Transverse colon (tissue), 4 donors: ENCODE results near the gene LMTK2. TPM values are rescaled to one million over a fixed set of nuclear protein-coding genes. Genes with fewer than 3 reads are reported as not detected.
A peak's percentile ranks its signal among the peaks of the same experiment; 100 is the strongest.

Experiments used
- DNase-seq: peaks from one replicate; pipeline ENCODE4 v3.0.0-alpha.2; 2019
- H3K27ac ChIP-seq, 4 donors: fragments of 200-600 bp; sonication (generic); 2 replicates each; pipeline ENCODE4 v1.5.1; 2016 to 2018; ENCODE audit warnings: inconsistent platforms in 4 of 4
- H3K27me3 ChIP-seq: fragments of 200-600 bp; sonication (generic); 2 replicates; pipeline ENCODE4 v1.5.1; 2017; ENCODE audit warnings: inconsistent platforms
- H3K36me3 ChIP-seq, 4 donors: fragments of 200-600 bp; sonication (generic); 2 replicates each; pipeline ENCODE4 v1.5.1; 2017 to 2019; ENCODE audit warnings: inconsistent platforms in 4 of 4
- H3K4me1 ChIP-seq, 4 donors: fragments of 200-600 bp; sonication (generic); 2 replicates each; pipeline ENCODE4 v1.5.1; 2017 to 2020; ENCODE audit warnings: inconsistent platforms in 4 of 4
- H3K4me3 ChIP-seq, 4 donors: fragments of 200-600 bp; sonication (generic); 1 replicate in 1 of 4; 2 replicates in 3 of 4; pipeline versions ENCODE4 v1.5.1 to v1.6.1; 2017 to 2019; ENCODE audit warnings: inconsistent platforms in 4 of 4
- H3K9me3 ChIP-seq, 2 donors: fragments of 200-600 bp; sonication (generic); 2 replicates each; pipeline ENCODE4 v1.5.1; 2017 to 2019; ENCODE audit warnings: inconsistent platforms in 2 of 2
- EP300 ChIP-seq: sonication (generic); formaldehyde crosslinking; IDR thresholded peaks from one replicate; pipeline ENCODE4 v1.6.1; 2017; ENCODE audit warnings: antibody characterized with exemption, low read depth
- POLR2A ChIP-seq: fragments of 450-650 bp; IDR thresholded peaks from one replicate; pipeline ENCODE4 v1.6.1; 2016; ENCODE audit warnings: antibody characterized with exemption, mild to moderate bottlenecking, moderate library complexity
- POLR2AphosphoS5 ChIP-seq, 3 donors: sonication (generic); formaldehyde crosslinking; IDR thresholded peaks; one replicate each; pipeline ENCODE4 v1.6.1; 2016; ENCODE audit warnings: antibody characterized with exemption in 3 of 3
- WGBS, 2 donors: methylation state at CpG; one replicate each; pipeline ENCODE4 v1.1.5; 2018; ENCODE audit warnings: low coverage in 1 of 2; 5-methylcytosine and 5-hydroxymethylcytosine counted together
- in situ Hi-C, 4 donors: fragments of 200-750 bp; cut with MboI; loops; one replicate each; pipeline versions ENCODE4 v1.15.0 to v1.15.1; 2017; ENCODE audit warnings: low sequenced_read_pairs in 3 of 4, low pct_ligation_motif_present in 1 of 4, low pct_unique_long_range_greater_than_20kb in 1 of 4
- intact Hi-C: fragments of 100-400 bp; cut with DNase I; formaldehyde crosslinking; loops from one replicate; pipeline ENCODE4 v1.15.1; 2023; ENCODE audit warnings: low total_unique reads
- total RNA-seq, 4 donors: library from RNA; depleted of rRNA; stranded (reverse); fragments of >200 nt; gene quantifications; one replicate each; pipeline ENCODE4 v1.1.0, GENCODE V29; 2016
- TF ChIP-seq, protein P1 (sequence below), 5 experiments: fragments of 200-600 bp in 3 of 5; fragments of 450-650 bp in 2 of 5; sonication (generic) in 3 of 5; IDR thresholded peaks; 1 replicate in 2 of 5; 2 replicates in 3 of 5; pipeline ENCODE4 v1.5.1; 2016 to 2017; ENCODE audit warnings: antibody characterized with exemption in 5 of 5, inconsistent platforms in 3 of 5, mild to moderate bottlenecking in 2 of 5, moderate library complexity in 1 of 5

Gene LMTK2
- total RNA-seq, 4 donors from 2014 or later = 51.6 to 106 (median 62.2) TPM

DNA sequence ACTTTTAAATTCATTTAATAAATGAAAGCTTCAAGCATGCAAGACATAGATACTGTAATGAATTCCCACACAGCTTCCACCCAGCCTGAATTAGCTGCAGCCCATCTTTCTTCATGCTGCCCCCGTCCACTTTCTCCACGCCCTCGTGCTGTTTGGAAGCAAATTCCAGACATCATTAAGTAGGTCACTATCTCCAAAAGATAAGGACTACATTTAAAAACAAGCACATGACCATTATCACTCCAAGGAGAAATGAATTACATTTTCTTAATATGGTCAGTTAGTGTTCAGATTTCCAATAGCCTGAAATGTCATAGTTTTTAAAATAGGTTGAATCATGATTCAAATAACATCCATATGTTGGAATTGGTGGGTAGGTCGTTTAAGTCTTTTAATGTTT, 24.3 kb downstream of the LMTK2 start:
- TF ChIP-seq POLR2A = no peak
- no peak for TF ChIP-seq EP300
- TF ChIP-seq POLR2AphosphoS5 (IDR thresholded peaks at IDR 0.05) = no peak
- TF ChIP-seq, protein P1, sequence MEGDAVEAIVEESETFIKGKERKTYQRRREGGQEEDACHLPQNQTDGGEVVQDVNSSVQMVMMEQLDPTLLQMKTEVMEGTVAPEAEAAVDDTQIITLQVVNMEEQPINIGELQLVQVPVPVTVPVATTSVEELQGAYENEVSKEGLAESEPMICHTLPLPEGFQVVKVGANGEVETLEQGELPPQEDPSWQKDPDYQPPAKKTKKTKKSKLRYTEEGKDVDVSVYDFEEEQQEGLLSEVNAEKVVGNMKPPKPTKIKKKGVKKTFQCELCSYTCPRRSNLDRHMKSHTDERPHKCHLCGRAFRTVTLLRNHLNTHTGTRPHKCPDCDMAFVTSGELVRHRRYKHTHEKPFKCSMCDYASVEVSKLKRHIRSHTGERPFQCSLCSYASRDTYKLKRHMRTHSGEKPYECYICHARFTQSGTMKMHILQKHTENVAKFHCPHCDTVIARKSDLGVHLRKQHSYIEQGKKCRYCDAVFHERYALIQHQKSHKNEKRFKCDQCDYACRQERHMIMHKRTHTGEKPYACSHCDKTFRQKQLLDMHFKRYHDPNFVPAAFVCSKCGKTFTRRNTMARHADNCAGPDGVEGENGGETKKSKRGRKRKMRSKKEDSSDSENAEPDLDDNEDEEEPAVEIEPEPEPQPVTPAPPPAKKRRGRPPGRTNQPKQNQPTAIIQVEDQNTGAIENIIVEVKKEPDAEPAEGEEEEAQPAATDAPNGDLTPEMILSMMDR (IDR thresholded peaks at IDR 0.05) = no peak
- peak overlapping the region; percentile 75 to 83 (median 80) for H3K27ac ChIP-seq
- H3K36me3 ChIP-seq = no peaks in the 10 kb centered on the region
- in situ Hi-C loops = no loop called here
- intact Hi-C loops = no loop called here
- H3K27me3 ChIP-seq = no peaks in the 10 kb centered on the region
- WGBS, 2 donors = 73 to 80% methylated on average over 4 of the region's 4 CpGs
- peaks cover 33 to 57% (median 41%) of the 10 kb centered on the region in 4 donors for H3K4me1 ChIP-seq
- no peaks in the 10 kb centered on the region for H3K9me3 ChIP-seq
- DNase-seq = no peak
- H3K4me3 ChIP-seq = no peak overlapping the region

DNA sequence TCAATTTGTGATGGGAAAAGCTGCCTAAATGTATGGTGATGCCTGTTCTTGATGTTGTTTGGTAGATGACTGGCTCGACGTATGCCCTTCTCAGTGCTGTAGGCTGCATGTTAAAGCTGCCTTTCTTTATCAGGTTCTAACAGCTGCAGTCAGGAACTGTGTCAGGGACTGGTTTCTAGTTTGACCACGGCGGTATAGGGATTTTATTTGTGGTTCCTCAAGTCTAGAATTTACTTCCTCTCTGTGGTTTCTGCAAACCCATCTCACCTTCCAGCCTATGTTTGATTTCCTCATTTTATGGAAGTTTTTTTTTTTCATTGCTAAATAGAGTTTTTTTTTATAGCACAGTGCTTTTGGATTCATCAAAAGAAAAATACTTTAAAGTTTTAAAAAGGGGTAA, 26.5 kb downstream of the LMTK2 start:
- no peak for TF ChIP-seq POLR2AphosphoS5 (IDR thresholded peaks at IDR 0.05)
- TF ChIP-seq, protein P1 (IDR thresholded peaks at IDR 0.05) = no peak
- TF ChIP-seq EP300 = no peak
- TF ChIP-seq POLR2A = no peak
- Histone ChIP-seq H3K36me3 (no peaks in the 10 kb centered on the region), H3K9me3 (no peaks in the 10 kb centered on the region), H3K27me3 (no peaks in the 10 kb centered on the region), H3K4me1 (peaks cover 33 to 59% (median 41%) of the 10 kb centered on the region in 4 donors), H3K4me3 (no peak overlapping the region), H3K27ac (peak overlapping the region; percentile 75 to 83 (median 80))
- WGBS, 2 donors = 36 to 43% methylated on average over 4 of the region's 4 CpGs
- DNase-seq = peak; percentile 22
- intact Hi-C loops (no loop called here), in situ Hi-C loops (no loop called here)

DNA sequence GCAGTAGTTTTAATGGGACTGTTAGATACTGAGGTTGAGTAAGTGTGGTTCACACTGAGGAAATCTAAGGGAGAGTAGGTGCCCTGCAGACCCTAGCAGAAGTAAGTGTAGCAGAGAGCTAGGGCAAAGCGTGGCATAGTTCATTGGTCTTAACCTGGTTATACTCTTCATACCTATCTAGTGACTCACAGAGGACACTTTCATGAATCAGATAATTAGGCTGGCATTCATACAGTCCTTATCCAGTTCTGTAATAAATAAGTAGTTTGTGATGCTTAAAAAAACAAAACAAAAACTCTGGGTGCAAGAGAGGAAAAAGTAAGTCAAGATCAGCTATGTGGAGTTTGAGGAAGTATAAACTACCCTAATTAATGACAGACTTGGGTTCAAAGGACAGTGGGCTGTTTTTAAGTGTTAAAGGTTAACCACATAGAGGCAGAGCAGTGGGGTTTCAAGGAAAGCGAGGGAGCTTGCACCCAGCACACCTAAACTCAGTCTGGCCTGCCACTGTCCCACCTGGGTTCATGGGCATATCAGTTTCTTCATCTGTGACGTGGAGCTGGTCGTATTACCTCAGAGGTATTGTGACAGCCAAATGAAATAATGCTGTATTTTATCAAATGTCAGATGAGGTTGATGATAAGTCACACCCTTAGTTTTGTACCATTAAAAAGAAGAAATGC, 27.1 kb downstream of the LMTK2 start:
- DNase-seq = no peak
- intact Hi-C loops (no loop called here), in situ Hi-C loops (no loop called here)
- H3K4me3 ChIP-seq = no peak overlapping the region
- no peaks in the 10 kb centered on the region for H3K27me3 ChIP-seq
- H3K27ac ChIP-seq = peak overlapping the region in 3 of 4 donors; percentile 80 to 83 (median 81)
- WGBS, 2 donors = 45 to 47% methylated on average over 4 of the region's 4 CpGs
- no peaks in the 10 kb centered on the region for H3K36me3 ChIP-seq
- peaks cover 33 to 59% (median 41%) of the 10 kb centered on the region in 4 donors for H3K4me1 ChIP-seq
- H3K9me3 ChIP-seq = no peaks in the 10 kb centered on the region
- TF ChIP-seq POLR2AphosphoS5 (IDR thresholded peaks at IDR 0.05) (no peak), POLR2A (no peak), EP300 (no peak)
- TF ChIP-seq, protein P1 (IDR thresholded peaks at IDR 0.05) = no peak

DNA sequence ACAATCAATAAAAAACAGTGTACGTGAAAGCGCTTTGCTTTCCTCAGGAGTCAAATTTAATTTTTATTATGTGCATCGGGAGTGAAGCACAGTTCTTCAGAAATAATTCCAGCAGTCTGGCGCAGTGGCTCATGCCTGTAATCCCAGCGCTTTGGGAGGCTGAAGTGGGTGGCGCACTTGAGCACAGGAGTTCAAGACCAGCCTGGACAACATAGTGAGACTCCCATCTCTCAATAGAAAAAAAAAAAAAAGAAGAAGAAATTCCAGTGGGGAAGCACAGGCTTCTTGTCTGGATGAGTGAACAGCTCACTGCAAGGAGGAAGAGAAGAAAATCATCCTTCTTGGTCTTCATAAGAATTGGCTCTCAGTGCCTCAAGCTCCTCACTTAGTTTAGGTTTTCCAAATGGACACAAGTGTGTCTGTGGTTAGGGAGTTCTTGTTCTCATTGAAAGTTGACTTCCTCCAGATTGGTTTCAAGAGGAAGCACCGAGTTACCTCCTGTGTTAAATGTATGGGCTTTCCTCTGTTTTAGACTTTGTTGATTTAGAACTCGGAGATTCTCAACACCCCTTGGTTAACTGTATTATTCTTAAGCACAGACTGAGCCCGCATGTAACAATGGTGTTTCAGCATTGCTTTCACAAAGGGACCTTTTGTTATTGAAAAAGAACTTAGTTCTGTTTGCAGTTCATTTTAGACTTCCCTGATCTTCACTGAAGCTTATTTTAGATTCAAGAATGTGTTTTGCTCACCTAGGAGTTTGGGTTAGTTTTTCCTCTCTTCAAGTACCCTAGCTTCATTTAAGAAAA, 28.0 kb downstream of the LMTK2 start:
- Histone ChIP-seq H3K27me3 (no peaks in the 10 kb centered on the region), H3K9me3 (no peaks in the 10 kb centered on the region), H3K4me3 (no peak overlapping the region), H3K36me3 (no peaks in the 10 kb centered on the region), H3K27ac (peak overlapping the region in 2 of 4 donors; percentile 81 to 83), H3K4me1 (peaks cover 33 to 59% (median 41%) of the 10 kb centered on the region in 4 donors)
- TF ChIP-seq POLR2A = no peak
- TF ChIP-seq, protein P1 (IDR thresholded peaks at IDR 0.05) = no peak
- no peak for TF ChIP-seq EP300
- TF ChIP-seq POLR2AphosphoS5 (IDR thresholded peaks at IDR 0.05) = no peak
- intact Hi-C loops = no loop called here
- in situ Hi-C loops = no loop called here
- WGBS, 2 donors = 79 to 90% methylated on average over 4 to 9 of the region's 9 CpGs
- DNase-seq = no peak
